ENCODE results near the gene LPP.

Gene LPP

GRCh38 chr3:188778091-188778852 is 624.3 kb downstream of the LPP start:
- DNase-seq, result no peak

GRCh38 chr3:188779281-188779980 is 625.5 kb downstream of the LPP start:
- DNase-seq, result no peak

GRCh38 chr3:188780193-188781147 is 626.5 kb downstream of the LPP start:
- DNase-seq, result peak in 5 of 51 donors; percentile 3 to 29 (median 15)

- DNase-seq, result no peak
These were observed 628.7 kb downstream of the LPP start for GRCh38 chr3:188782613-188783124.

- no peak for DNase-seq
These were observed 632.5 kb downstream of the LPP start for GRCh38 chr3:188786424-188786823.

GRCh38 chr3:188788621-188789081 is 634.7 kb downstream of the LPP start:
- DNase-seq, result peak in 1 of 51 donors; percentile 8

- DNase-seq, result no peak
These were observed 635.3 kb downstream of the LPP start for GRCh38 chr3:188789251-188789650.

GRCh38 chr3:188791311-188791710 is 637.4 kb downstream of the LPP start:
- no peak for DNase-seq

- peak in 34 of 51 donors; percentile 4 to 59 (median 26) for DNase-seq
These were observed 638.8 kb downstream of the LPP start for GRCh38 chr3:188792793-188793192.

GRCh38 chr3:188796122-188796631 is 642.2 kb downstream of the LPP start:
- DNase-seq, result peak in 5 of 51 donors; percentile 1 to 18 (median 7)

- no peak for DNase-seq
These were observed 643.1 kb downstream of the LPP start for GRCh38 chr3:188797045-188797444.

- DNase-seq, result no peak
These were observed 644.7 kb downstream of the LPP start for GRCh38 chr3:188798556-188799145.

- DNase-seq, result no peak
These were observed 647.4 kb downstream of the LPP start for GRCh38 chr3:188801393-188801792.

GRCh38 chr3:188802645-188803044 is 648.7 kb downstream of the LPP start:
- no peak for DNase-seq

GRCh38 chr3:188807006-188807405 is 653.0 kb downstream of the LPP start:
- no peak for DNase-seq

- no peak for DNase-seq
These were observed 658.2 kb downstream of the LPP start for GRCh38 chr3:188812198-188812597.

GRCh38 chr3:188814581-188814980 is 660.6 kb downstream of the LPP start:
- DNase-seq, result no peak

GRCh38 chr3:188817103-188817934 is 663.4 kb downstream of the LPP start:
- no peak for DNase-seq

GRCh38 chr3:188817935-188818269 is 663.9 kb downstream of the LPP start:
- DNase-seq, result no peak

- no peak for DNase-seq
These were observed 664.3 kb downstream of the LPP start for GRCh38 chr3:188818282-188818681.
